ENCODE results near the gene GAS2.

Gene GAS2

GRCh38 chr11:22674470-22675439, 8.3 kb downstream of the GAS2 start:
- no peak for DNase-seq

DNA sequence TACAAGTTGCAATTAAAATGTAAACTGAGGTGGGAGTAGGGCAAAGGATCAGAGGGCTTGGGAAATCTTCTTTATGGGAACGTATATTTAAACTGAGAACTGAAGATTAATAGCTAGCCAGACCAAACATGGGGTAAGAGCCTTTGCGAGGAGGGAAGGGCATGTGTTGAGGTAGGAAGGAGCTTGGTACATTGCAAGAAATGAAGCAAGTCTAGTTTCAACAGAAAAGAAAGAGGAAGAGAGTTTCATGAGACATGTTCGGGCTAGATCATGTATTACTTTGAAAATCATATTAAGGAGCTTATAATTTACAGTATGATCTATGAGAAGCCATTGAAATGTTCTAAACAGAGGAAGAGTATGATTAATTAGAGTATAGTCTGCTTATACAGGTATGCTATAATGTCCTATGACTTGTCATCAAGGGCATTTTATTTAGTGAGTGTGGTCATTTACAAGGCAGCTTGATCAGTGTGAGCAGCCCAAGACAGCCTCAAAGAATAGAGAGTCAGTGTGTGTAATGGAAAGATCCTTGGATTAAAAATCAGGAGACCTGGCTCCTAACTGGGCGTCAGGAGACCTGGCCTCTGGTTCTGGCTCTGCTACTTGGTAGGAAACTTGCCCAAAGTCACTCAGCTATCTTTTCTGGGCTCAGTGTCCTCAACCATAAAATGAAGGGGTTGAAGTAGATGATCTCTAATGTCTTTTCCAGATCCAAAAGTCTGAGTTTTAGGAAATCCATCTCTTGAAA, 10.9 kb downstream of the GAS2 start:
- DNase-seq, result no peak

DNA sequence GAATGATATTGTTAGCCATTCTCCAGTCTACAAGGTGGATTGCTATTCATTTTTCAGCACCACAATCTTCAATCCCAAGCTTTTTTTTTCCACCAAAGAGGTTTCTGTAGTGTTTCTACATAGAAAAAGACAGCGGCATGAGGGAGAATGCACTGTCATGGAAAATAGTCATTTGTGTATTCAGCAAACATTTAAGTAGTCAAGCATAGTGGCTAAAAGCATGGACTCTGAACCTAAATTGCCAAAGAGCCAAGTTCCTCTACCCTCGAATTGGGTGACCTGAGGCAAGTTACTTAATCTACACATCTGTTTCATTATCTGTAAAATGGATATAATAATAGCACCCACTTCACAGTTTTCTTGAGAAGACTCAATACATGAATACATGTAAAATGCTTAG, 14.2 kb downstream of the GAS2 start:
- DNase-seq, result no peak

DNA sequence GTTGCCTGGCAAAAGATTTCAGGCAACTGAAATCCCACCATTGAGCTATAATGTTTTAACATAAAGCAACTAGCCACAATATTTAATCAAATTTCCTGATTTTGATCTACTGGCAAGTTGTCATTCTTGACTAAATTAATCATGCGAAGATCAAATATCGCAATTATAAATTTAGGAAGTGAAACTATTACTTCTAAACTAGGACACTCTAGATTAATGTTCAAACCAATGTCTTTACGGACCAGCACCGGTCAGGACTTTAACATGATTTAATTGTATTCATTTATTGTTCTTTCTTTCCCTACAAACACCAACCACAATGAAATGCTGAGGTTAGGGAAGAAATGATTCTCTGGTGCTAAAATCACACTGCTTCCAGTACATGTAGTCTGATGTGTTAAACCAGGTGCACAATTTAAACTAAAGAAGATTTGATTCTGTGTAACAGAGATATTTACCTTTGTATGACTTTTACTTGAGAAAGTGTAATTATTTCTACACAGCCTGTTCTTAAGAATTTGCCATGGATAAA, 14.9 kb downstream of the GAS2 start:
- no peak for DNase-seq

DNA sequence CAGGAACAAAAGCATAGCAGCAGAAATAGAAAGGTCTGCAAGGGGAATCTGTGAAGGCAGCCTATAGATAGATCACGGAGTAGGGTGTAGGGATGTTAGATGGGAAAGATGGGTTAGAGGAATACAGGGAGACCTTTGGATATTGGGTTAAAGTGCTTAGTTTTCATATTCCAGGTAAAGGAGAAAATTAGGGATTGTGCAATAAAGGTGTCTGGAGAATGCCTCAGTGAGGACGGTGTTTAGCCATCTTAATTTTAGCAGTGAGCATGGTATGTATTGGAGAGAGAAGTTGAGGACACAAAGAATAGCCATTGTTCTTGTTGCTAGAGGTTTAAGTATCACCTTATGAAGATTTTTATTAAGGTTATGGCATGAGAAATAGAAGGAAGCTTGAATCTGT, 17.7 kb downstream of the GAS2 start:
- DNase-seq, result no peak

DNA sequence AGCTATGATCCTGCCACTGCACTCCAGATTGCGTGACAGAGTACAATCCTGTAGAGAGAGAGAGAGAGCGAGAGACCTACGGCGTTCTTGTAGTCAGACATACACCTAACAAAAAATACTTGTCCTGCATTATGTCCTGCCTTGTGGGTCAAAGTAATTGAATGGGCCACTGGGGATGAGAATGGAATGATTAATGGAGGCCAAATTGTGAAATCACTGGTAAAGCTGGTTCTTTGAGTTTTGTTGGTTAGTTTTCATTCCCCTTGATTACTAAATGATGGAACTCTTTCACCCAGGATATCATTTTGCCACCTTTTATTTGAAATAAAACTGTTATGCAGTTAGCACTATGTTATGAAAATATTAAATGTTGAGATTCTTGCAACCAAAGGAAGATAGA, 18.7 kb downstream of the GAS2 start:
- DNase-seq, result no peak

DNA sequence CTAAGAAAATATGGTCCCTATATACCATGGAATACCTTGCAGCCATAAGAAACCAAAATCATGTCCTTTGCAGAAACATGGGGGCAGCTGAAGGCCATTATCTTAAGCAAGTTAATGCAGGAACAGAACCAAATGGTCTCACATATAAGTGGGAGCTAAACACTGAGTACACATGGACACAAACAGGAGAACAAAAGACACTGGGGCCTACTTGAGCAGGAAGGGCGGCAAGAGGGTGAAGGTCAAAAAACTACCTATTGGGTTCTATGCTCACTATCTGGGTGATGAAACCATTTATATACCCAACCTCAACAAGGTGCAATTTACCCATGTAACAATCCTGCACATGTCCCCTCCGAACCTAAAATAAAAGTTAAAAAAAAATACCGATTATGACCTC, 22.5 kb downstream of the GAS2 start:
- DNase-seq, result no peak

DNA sequence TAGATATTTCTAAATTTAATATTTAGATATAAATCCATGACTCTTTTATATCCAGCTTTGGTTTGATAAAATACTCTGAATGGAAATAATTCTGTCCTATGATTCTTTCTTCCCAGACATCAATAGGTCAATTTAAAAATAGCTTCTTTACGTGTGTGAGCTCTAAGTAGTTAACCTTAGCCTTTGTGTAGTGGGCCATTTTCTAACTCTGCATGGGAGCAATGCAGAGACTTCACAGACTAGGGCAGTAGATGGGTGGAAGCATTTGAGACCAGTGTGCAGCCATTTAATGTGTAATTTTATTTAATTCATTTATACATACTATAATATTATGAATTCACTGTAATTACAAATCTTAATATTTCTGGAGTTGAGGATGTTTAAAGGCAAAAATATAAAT, 23.8 kb downstream of the GAS2 start:
- DNase-seq, result no peak

DNA sequence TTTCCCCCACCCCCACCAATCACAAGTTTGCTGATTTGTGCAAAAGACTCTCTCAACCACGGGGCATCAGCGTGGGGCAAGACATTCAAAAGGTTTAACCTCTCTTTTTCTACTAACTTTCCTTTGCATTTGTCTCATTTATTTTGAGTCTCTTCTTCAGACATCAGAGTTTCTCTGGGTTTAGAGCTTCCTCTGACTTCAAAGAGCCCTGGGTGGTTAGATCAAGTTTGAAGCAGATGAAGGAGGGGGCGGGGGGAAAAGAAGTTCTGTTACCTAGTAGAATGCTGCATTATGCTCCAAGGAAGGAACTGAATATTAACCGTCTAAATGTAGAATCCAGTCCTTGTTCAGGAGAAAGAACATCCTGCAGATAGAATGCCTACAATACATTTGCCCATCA, 24.5 kb downstream of the GAS2 start:
- no peak for DNase-seq

DNA sequence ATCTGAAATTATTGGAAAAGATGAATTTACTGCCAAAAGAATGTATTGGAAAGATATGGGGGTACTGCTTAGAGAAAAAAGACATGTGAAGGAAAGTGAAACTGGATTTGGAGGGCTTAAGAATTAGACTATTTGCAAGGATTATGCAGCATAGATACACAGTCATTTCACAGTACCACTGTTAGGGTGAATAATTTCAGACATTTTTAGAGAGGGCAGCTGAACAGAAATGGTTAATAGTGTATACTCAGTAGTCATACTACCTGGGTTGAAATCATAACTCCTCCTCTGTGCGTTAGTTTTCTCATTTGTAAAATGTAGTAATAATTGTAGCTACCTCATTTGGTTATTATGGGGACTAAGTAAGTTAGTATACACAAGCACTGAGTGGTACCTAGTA, 33.0 kb downstream of the GAS2 start:
- no peak for DNase-seq

GRCh38 chr11:22702031-22702430, 35.6 kb downstream of the GAS2 start:
- no peak for DNase-seq

GRCh38 chr11:22703040-22703439, 36.6 kb downstream of the GAS2 start:
- DNase-seq, result no peak

GRCh38 chr11:22703591-22703990, 37.2 kb downstream of the GAS2 start:
- DNase-seq, result no peak

- DNase-seq, result no peak
Observed at GRCh38 chr11:22707119-22707899, 40.9 kb downstream of the GAS2 start.

GRCh38 chr11:22711071-22711770, 44.8 kb downstream of the GAS2 start:
- no peak for DNase-seq

- no peak for DNase-seq
Observed at GRCh38 chr11:22711880-22712279, 45.5 kb downstream of the GAS2 start.

GRCh38 chr11:22713336-22713735, 46.9 kb downstream of the GAS2 start:
- no peak for DNase-seq

DNA sequence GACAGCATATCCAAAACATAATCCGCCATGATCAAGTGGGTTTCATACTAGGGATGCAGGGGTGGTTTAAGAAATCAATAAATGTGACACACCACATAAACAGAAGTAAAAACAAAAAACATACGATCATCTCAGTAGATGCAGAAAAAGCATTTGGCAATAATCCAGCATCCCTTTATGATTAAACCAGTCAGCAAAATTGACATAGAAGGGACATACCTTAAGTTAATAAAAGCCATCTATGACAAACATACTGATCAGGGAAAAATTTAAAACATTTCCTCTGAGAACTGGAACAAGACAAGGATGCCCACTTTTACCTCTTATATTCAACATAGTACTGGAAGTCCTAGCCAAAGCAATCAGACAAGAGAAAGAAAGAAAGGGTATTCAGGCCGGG, 49.6 kb downstream of the GAS2 start:
- DNase-seq, result no peak

GRCh38 chr11:22720457-22720856, 54.0 kb downstream of the GAS2 start:
- DNase-seq, result no peak

DNA sequence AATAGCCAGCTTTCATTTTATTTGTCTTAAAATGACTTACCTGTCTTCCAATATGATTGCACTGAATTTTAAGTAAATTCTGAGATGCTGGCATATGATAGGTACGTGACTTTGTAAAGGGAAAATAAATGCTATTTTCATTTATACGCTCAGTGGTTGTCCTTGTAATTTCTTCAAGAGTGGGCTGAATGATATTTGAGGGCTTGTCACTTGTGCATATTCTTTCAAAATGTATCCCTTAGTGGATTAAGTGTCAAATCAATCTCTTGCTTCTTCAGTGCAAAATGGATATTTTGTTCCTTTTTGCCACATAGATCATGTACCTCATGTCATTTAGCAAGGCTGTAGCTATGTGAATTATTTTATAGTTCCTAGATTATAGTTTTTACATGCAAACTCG, 56.9 kb downstream of the GAS2 start:
- no peak for DNase-seq

GRCh38 chr11:22725079-22725478, 58.7 kb downstream of the GAS2 start:
- no peak for DNase-seq

DNA sequence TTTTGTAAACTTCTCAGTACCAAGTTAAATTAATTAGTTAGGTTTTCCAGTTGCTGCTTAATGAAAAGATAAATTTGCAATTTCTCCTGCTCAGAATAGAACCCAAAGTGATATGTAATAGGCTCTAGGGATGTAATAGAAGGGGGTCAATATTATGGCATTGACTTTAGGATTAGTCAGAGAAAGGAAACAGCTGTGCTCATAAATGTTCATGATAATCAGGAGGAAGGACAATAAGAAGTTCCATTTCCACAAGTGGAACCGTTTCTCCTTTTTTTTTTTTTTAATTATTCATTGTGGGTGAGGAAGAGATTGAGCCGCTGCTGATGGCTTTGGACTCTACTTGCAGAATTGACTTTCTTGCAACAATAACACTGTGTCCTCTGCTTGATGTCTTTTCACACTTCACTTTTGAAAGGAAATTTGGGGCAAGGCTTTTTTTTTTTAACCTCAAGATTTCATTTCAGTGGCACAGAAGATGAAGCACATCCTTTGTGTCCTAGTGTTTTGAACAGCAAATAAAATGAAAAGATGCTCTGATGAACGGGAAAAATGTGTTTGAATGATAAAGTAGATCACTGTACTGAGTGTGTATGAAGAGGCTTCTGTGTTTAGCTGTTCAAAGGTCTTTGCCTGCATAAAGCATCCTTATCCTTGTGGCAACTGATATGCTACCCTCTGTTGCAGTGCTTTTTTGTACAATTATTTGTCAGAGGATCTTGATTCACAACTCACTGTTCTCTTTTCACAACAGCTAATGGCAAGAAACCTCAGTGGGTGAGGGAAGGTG, 62.4 kb downstream of the GAS2 start:
- DNase-seq, result no peak

Measured in NK-92 treated with Interleukin-12 subunit alpha and Interleukin-12 subunit beta, amount 100 ng/mL, for 24 hours (cell line).